Measurements from ENCODE around the gene COL15A1.
"Not testable (repeated sequence)": the region's sequence is repeated elsewhere in the genome, so short reads cannot be mapped to it uniquely, and the experiment has no call there.

Gene COL15A1

GRCh38 chr9:99073985-99074901, 130.5 kb downstream of the COL15A1 start:
- DNase-seq, result no peak

GRCh38 chr9:99074902-99075245, 131.2 kb downstream of the COL15A1 start:
- DNase-seq, result no peak

GRCh38 chr9:99075246-99075912, 131.7 kb downstream of the COL15A1 start:
- no peak for DNase-seq

GRCh38 chr9:99076030-99076429, 132.3 kb downstream of the COL15A1 start:
- no peak for DNase-seq

- DNase-seq, result no peak
These were observed 132.9 kb downstream of the COL15A1 start for GRCh38 chr9:99076483-99077171.

DNA sequence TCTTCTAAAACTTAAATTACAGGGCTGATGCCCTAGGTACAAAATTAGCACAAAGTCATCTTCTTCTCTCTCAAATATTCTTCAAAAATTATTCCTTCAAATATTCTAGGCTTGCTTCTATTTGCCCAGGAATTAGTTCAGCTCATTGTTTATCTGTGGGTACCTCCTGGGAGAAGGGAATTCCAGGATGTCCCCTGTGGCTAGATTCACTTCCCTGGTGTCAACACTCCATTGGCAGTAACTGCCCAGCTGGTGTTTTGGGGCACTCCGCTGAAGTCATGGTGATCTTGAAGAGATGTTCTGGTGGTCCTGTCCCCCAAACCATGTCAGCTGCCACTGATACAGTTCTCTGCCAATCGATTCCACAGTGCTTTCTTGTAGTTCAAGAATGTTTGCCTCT, 135.0 kb downstream of the COL15A1 start:
- no peak for DNase-seq

- no peak for DNase-seq
These were observed 135.8 kb downstream of the COL15A1 start for GRCh38 chr9:99079542-99079941.

- no peak for DNase-seq
These were observed 139.3 kb downstream of the COL15A1 start for GRCh38 chr9:99083051-99083450.

- DNase-seq, result peak in 4 of 58 donors; percentile 1 to 7 (median 4)
These were observed 142.5 kb downstream of the COL15A1 start for GRCh38 chr9:99085949-99086948.

DNA sequence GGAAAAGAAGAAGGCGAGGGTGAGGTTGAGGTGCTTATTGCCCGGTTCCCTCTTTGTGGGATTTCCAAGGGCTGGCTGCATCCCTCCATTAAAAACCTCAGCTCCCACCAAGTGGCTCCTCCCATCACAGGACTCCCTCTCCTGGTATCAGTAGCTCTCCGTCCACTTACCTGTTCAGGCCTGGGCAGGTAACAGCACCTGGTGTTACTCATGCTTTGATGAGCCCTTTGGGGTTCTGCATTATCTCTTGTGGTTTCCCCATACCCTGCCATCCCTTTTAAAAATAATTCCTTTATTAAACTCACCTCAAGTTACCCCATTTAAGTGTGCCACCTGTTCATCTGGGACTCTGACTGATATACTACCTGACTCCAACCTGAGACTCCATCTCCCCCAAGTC, 143.8 kb downstream of the COL15A1 start:
- DNase-seq, result no peak

GRCh38 chr9:99090336-99091130, 146.8 kb downstream of the COL15A1 start:
- DNase-seq, result no peak

DNA sequence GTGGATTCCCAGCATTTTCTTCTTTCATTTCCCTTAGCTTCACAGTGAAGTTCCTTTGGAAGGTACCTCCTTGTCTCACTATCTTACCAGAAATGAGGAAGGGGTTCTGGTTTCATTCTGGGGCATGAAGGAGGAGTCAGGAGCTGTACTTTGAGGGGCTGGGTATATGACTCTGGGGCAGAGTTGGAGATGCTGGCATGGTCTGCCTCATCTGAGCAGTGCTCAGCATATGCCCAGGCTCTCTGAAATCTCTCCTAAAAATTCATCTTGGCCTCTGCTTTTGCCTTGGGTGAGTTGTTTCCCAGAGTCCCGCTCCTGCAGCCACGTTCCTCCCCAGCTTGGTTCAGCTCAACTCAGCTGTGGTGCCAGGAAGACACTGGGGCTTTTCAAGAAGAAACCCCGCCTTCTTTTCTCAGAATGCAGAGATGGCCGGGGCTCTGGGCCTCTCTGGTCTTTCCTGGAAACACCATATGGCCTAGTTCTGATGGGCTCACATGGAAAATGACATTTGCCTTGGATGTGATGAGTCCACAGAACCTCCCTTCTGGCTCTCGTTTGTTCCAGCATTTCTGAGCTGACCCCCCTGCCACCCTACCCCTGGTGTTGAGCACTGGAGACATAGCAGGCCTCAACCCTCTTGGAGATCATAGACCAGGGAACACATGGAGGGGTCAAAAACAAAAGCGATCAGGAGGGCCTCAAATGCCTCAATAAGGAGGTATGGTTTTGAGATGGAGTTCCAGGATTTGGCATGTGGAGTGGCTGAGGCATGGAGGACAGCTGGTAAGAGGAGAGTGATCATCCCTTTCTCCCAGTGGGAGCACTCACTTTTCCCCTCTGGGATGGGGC, 149.2 kb downstream of the COL15A1 start:
- no peak for DNase-seq

GRCh38 chr9:99093492-99093791, 149.7 kb downstream of the COL15A1 start:
- no peak for DNase-seq

DNA sequence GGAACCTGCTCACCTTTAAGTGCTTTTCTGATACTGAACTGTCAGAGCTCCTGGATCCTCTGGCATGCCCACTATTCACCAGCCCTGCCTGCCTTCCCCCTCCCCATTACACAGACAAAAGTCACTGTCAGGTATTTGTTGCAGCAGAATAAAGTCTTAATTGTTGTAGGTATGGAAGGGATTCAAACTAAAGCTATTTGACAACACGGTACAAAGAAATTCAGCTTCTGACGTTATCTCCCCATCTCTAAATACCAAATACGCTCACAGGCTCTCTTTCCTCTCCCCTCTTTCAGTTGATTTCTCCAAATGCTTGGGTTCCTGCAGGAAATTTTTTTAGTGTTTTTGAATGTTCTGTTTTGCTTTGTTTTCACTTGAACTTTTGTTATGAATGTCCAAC, 151.9 kb downstream of the COL15A1 start:
- no peak for DNase-seq

DNA sequence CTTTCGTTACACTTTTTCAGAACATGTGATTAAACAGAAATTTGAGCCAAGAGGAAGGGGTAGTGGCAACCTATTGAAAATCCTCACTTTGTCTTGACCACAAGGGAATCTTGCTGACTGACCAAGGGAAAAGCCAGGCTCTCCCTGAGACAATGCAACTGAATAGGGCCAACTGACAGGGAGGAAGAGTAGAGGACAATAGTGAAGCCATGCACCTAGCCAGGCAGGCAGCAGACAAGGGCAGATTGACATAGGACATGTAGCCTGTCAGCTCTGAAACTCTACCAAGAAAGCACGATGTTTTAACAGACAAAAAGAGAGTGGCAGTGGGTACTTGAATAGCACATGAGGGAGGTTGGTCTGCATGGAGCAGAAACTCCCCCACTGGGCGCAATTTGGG, 152.7 kb downstream of the COL15A1 start:
- no peak for DNase-seq

- not testable (repeated sequence) for DNase-seq
These were observed 156.3 kb downstream of the COL15A1 start for GRCh38 chr9:99099806-99100585.

- DNase-seq, result no peak
These were observed 157.6 kb downstream of the COL15A1 start for GRCh38 chr9:99101271-99101670.

GRCh38 chr9:99101812-99102211, 158.1 kb downstream of the COL15A1 start:
- DNase-seq, result no peak
